Measurements from ENCODE around the gene MAP2K6. TPM values are rescaled to one million over a fixed set of nuclear protein-coding genes. Genes with fewer than 3 reads are reported as not detected.

MAP2K6 gene
- total RNA-seq, 1 donor from 2014 or later, result 101 TPM

- no peaks in the 10 kb centered on the region for H4K20me1 ChIP-seq (ENCODE audit: low read depth)
- no peak overlapping the region for H3K27ac ChIP-seq
- H3K9me3 Mint-ChIP-seq, result no peaks in the 10 kb centered on the region
- H3K4me1 Mint-ChIP-seq, result no peaks in the 10 kb centered on the region
- no peak overlapping the region for H2AFZ ChIP-seq (replicated peaks)
- no peaks in the 10 kb centered on the region for H3K4me1 ChIP-seq
- no peak overlapping the region for H3K9ac ChIP-seq
- H3K36me3 ChIP-seq, result no peaks in the 10 kb centered on the region
- DNase-seq (ENCODE audit: low spot score), result no peak
- H3K27ac Mint-ChIP-seq, result no peak overlapping the region
- TF ChIP-seq EZH2 (IDR thresholded peaks at IDR 0.05) (no peak), EZH2phosphoT487 (IDR thresholded peaks at IDR 0.05) (no peak), CTCF (IDR thresholded peaks at IDR 0.05) (no peak)
- no peaks in the 10 kb centered on the region for H3F3A ChIP-seq (ENCODE audit: low read depth)
- H3K9me3 ChIP-seq (ENCODE audit: low read depth), result no peaks in the 10 kb centered on the region
- H3K27me3 ChIP-seq, result no peaks in the 10 kb centered on the region
- H3K27me3 Mint-ChIP-seq (ENCODE audit: insufficient read depth, low read depth), result peaks cover 2% of the 10 kb centered on the region
- no peaks in the 10 kb centered on the region for H3K79me2 ChIP-seq (ENCODE audit: low read depth)
- no peaks in the 10 kb centered on the region for H3K36me3 Mint-ChIP-seq
- H3K4me3 ChIP-seq, result no peak overlapping the region
- H3K4me2 ChIP-seq, result no peak overlapping the region
- H3K4me3 Mint-ChIP-seq, result no peak overlapping the region
These were observed 178.3 kb downstream of the MAP2K6 start for GRCh38 chr17:69592692-69593350.

DNA sequence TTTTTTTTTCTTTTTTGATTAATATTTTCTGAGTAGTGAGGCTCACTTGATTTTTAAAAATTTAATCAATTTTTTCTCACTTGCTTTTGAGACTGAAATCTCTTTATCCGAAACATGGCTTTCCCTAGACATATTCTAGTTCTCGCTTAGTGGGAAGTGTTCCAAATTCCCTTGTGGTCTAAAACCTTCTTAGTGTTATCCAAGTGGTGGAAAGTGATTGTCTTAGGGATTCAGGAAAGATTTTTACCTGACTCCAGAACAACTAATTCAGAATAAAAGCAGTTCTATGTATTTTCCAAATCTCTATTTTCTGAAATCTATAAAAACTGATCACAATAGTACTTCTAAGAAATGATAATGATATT lies 178.8 kb downstream of the MAP2K6 start:
- no peaks in the 10 kb centered on the region for H3K4me1 Mint-ChIP-seq
- Histone ChIP-seq H3K27me3 (no peaks in the 10 kb centered on the region), H3K36me3 (no peaks in the 10 kb centered on the region), H4K20me1 (ENCODE audit: low read depth) (no peaks in the 10 kb centered on the region), H3K9ac (no peak overlapping the region), H3K9me3 (ENCODE audit: low read depth) (no peaks in the 10 kb centered on the region), H3K79me2 (ENCODE audit: low read depth) (no peaks in the 10 kb centered on the region), H3F3A (ENCODE audit: low read depth) (no peaks in the 10 kb centered on the region), H3K4me3 (no peak overlapping the region), H3K27ac (no peak overlapping the region), H3K4me1 (no peaks in the 10 kb centered on the region), H3K4me2 (no peak overlapping the region), H2AFZ (replicated peaks) (no peak overlapping the region)
- TF ChIP-seq EZH2 (IDR thresholded peaks at IDR 0.05) (no peak), CTCF (IDR thresholded peaks at IDR 0.05) (no peak), EZH2phosphoT487 (IDR thresholded peaks at IDR 0.05) (no peak)
- no peaks in the 10 kb centered on the region for H3K36me3 Mint-ChIP-seq
- no peak for DNase-seq (ENCODE audit: low spot score)
- H3K9me3 Mint-ChIP-seq, result no peaks in the 10 kb centered on the region
- H3K27me3 Mint-ChIP-seq (ENCODE audit: insufficient read depth, low read depth), result peaks cover 2% of the 10 kb centered on the region
- no peak overlapping the region for H3K27ac Mint-ChIP-seq
- no peak overlapping the region for H3K4me3 Mint-ChIP-seq

- no peak overlapping the region for H3K27ac ChIP-seq
- no peak overlapping the region for H2AFZ ChIP-seq (replicated peaks)
- no peaks in the 10 kb centered on the region for H3K36me3 ChIP-seq
- H3K9me3 Mint-ChIP-seq, result no peaks in the 10 kb centered on the region
- no peaks in the 10 kb centered on the region for H4K20me1 ChIP-seq (ENCODE audit: low read depth)
- no peak overlapping the region for H3K4me3 Mint-ChIP-seq
- H3K36me3 Mint-ChIP-seq, result no peaks in the 10 kb centered on the region
- no peaks in the 10 kb centered on the region for H3K4me1 Mint-ChIP-seq
- DNase-seq (ENCODE audit: low spot score), result no peak
- H3K9me3 ChIP-seq (ENCODE audit: low read depth), result no peaks in the 10 kb centered on the region
- H3K9ac ChIP-seq, result no peak overlapping the region
- no peaks in the 10 kb centered on the region for H3K27me3 ChIP-seq
- H3K79me2 ChIP-seq (ENCODE audit: low read depth), result no peaks in the 10 kb centered on the region
- TF ChIP-seq CTCF (IDR thresholded peaks at IDR 0.05) (no peak), EZH2 (IDR thresholded peaks at IDR 0.05) (no peak), EZH2phosphoT487 (IDR thresholded peaks at IDR 0.05) (no peak)
- H3K4me1 ChIP-seq, result no peaks in the 10 kb centered on the region
- no peak overlapping the region for H3K27ac Mint-ChIP-seq
- peaks cover 2% of the 10 kb centered on the region for H3K27me3 Mint-ChIP-seq (ENCODE audit: insufficient read depth, low read depth)
- H3K4me3 ChIP-seq, result no peak overlapping the region
- no peak overlapping the region for H3K4me2 ChIP-seq
- H3F3A ChIP-seq (ENCODE audit: low read depth), result no peaks in the 10 kb centered on the region
These were observed 179.2 kb downstream of the MAP2K6 start for GRCh38 chr17:69593716-69594115.
